ENCODE measurements around the gene ERICH2.

DNA sequence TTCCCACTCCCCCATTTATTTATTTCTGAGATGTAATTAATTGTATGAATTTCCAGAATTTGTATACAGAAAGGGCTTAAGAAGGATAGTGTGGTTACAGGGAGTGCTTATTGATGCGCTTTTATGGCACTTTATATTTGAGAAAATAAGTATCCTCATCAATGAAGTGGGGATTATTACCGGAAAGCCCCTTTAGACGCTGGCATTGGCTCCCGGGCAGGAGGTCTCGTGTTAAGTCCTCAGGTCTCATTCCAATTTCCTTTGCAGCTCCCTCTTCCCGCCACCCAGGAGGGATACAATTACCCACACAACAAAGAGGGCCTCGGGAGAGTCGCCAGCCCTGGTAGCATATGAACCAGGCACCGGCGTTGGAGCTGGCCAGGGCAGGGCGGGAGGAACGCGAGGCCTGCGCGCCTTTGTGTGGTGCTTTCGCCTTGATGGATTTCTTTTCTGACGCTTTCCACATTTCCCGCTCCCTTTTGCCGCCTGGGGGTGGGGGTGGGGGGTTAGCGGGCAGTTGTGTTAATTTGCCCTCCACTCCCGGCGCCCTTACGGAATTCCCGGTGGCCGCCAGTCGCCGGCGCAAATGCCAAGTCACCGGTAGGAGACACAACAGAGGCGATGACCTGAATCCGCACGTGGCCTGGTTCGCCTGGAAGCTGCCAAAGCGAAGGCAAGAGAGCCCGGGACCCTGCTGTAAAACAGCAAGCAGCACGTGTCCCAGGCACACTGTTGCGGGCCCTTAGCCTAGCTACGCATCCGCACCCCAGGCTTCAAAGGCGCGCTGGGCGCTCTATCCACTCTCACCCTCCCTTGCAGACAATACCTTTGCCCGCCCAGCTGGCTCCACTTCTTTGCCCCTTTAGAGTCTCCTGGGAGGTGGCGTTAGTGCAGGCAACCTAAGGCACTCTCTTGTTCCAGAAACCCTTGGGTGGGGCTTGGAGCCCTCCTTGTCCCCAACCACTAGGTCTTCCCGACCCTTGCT lies 49.8 kb downstream of the ERICH2 start:
- TF ChIP-seq POLR2AphosphoS5 (IDR thresholded peaks at IDR 0.05) = no peak
- TF ChIP-seq, protein P1, sequence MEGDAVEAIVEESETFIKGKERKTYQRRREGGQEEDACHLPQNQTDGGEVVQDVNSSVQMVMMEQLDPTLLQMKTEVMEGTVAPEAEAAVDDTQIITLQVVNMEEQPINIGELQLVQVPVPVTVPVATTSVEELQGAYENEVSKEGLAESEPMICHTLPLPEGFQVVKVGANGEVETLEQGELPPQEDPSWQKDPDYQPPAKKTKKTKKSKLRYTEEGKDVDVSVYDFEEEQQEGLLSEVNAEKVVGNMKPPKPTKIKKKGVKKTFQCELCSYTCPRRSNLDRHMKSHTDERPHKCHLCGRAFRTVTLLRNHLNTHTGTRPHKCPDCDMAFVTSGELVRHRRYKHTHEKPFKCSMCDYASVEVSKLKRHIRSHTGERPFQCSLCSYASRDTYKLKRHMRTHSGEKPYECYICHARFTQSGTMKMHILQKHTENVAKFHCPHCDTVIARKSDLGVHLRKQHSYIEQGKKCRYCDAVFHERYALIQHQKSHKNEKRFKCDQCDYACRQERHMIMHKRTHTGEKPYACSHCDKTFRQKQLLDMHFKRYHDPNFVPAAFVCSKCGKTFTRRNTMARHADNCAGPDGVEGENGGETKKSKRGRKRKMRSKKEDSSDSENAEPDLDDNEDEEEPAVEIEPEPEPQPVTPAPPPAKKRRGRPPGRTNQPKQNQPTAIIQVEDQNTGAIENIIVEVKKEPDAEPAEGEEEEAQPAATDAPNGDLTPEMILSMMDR (IDR thresholded peaks at IDR 0.05) = no peak
